GM21447 (cell line): Measurements from ENCODE around the gene IFNG.
"Not testable (repeated sequence)": the region's sequence is repeated elsewhere in the genome, so short reads cannot be mapped to it uniquely, and the experiment has no call there.

Source experiments
- ATAC-seq: cut with Tn5 transposase; IDR thresholded peaks from one replicate; pipeline ENCODE4 v1.9.1; 2021; ENCODE audit not compliant: unreplicated experiment

Gene IFNG

GRCh38 chr12:68159681-68160304, at the start of gene IFNG:
Gene IFNG, minus strand, starts transcription at chr12:68159740. Its CDS starts 125 bp downstream, at chr12:68159615.
- peak; percentile 57 for ATAC-seq

- not testable (repeated sequence) for ATAC-seq
Measured at GRCh38 chr12:68209048-68209728, 49.6 kb upstream of the IFNG start.

- ATAC-seq: no peak
Measured at GRCh38 chr12:68207276-68207675, 47.7 kb upstream of the IFNG start.

GRCh38 chr12:68206446-68206845, 46.9 kb upstream of the IFNG start:
- no peak for ATAC-seq

GRCh38 chr12:68203460-68203875, 43.9 kb upstream of the IFNG start:
- ATAC-seq: no peak

GRCh38 chr12:68200854-68201253, 41.3 kb upstream of the IFNG start:
- no peak for ATAC-seq

- no peak for ATAC-seq
Measured at GRCh38 chr12:68199127-68199526, 39.6 kb upstream of the IFNG start.

- ATAC-seq: no peak
Measured at GRCh38 chr12:68198507-68199086, 39.1 kb upstream of the IFNG start.

- ATAC-seq: no peak
Measured at GRCh38 chr12:68190301-68190700, 30.8 kb upstream of the IFNG start.

- no peak for ATAC-seq
Measured at GRCh38 chr12:68189821-68190242, 30.3 kb upstream of the IFNG start.

GRCh38 chr12:68185598-68185997, 26.1 kb upstream of the IFNG start:
- ATAC-seq: no peak

GRCh38 chr12:68180792-68181744, 21.5 kb upstream of the IFNG start:
- peak; percentile 83 for ATAC-seq

GRCh38 chr12:68178774-68179439, 19.4 kb upstream of the IFNG start:
- no peak for ATAC-seq

- no peak for ATAC-seq
Measured at GRCh38 chr12:68178184-68178583, 18.6 kb upstream of the IFNG start.

- ATAC-seq: no peak
Measured at GRCh38 chr12:68177562-68177961, 18.0 kb upstream of the IFNG start.

GRCh38 chr12:68176257-68176656, 16.7 kb upstream of the IFNG start:
- ATAC-seq: no peak

- peak; percentile 96 for ATAC-seq
Measured at GRCh38 chr12:68175557-68176061, 16.1 kb upstream of the IFNG start.

GRCh38 chr12:68174761-68175160, 15.2 kb upstream of the IFNG start:
- not testable (repeated sequence) for ATAC-seq

GRCh38 chr12:68173792-68174191, 14.3 kb upstream of the IFNG start:
- no peak for ATAC-seq

- ATAC-seq: no peak
Measured at GRCh38 chr12:68170726-68171125, 11.2 kb upstream of the IFNG start.
